ENCODE results near the gene R3HDM1. TPM values are rescaled to one million over a fixed set of nuclear protein-coding genes. Genes with fewer than 3 reads are reported as not detected.
"Not testable (repeated sequence)": the region's sequence is repeated elsewhere in the genome, so short reads cannot be mapped to it uniquely, and the experiment has no call there.

Gene R3HDM1
- total RNA-seq, 2 experiments from 2014 or later = 47.5 to 57.3 TPM

DNA sequence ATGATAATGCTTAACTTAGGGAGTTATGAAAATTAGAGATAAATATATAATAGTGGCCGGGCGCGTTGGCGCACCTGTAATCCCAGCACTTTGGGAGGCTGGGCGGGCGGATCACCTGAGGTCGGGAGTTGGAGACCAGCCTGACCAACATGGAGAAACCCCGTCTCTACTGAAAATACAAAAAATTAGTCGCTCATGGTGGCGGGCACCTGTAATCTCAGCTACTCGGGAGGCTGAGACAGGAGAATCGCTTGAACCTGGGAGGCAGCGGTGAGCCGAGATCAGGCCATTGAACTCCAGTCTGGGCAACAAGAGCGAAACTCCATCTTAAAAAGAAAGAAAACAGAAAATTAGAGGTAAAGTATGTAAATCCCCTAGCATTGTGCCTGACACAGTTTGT is 2.3 kb downstream of the R3HDM1 start:
- DNase-seq; H3K4me3 Mint-ChIP-seq; CTCF ChIA-PET; ATAC-seq; H3K9me3 Mint-ChIP-seq (ENCODE audit: low read depth); H3K27ac Mint-ChIP-seq; H3K27me3 Mint-ChIP-seq; H3K36me3 Mint-ChIP-seq: not testable (repeated sequence)
- H3K4me1 Mint-ChIP-seq = peaks cover 28% of the 10 kb centered on the region

DNA sequence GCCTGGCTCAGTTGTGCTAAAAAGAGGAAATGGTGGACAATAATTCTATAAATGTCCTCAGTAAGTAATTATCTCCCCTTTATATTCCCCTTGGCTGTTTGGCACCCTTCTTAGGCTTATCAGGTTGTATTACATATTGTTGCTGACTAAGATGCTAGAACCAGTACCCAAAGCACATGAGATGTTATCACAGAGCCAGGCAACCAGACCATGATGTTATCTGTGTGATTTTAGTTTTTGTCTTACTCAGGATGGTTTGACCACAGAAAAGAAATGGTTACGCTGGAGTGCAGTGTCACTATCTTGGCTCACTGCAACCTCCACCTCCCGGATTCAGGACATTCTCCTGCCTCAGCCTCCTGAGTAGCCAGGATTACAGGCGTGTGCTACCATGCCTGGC is 15.2 kb downstream of the R3HDM1 start:
- Mint-ChIP-seq H3K4me3 (no peak overlapping the region), H3K27ac (no peak overlapping the region), H3K36me3 (peaks cover 21% of the 10 kb centered on the region), H3K27me3 (no peaks in the 10 kb centered on the region), H3K4me1 (peaks cover 20% of the 10 kb centered on the region), H3K9me3 (ENCODE audit: low read depth) (no peaks in the 10 kb centered on the region)
- DNase-seq = peak; percentile 46
- CTCF ChIA-PET = no interaction called here
- ATAC-seq = peak; percentile 78

DNA sequence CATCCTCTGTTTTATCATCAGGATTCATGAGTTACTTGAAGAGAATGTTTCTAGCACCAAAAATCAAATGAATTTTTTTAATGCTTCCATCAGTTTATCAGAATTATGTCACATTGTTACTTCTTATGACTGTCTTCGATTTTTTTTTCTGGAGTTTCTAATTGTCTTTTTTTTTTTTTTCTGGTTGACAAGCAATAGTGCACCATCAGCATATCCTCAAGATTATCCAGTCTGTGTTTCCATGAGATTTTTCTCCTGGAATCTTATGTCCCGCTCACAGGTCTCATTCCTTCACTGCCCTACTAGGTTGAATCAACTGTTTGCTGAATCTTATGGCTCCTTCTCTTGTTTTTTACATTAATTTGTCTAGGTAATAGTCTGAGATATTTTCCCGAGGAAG is 16.0 kb downstream of the R3HDM1 start:
- ATAC-seq (no peak), DNase-seq (no peak)
- CTCF ChIA-PET = no interaction called here
- Mint-ChIP-seq H3K4me1 (peaks cover 20% of the 10 kb centered on the region), H3K27me3 (no peaks in the 10 kb centered on the region), H3K36me3 (peaks cover 20% of the 10 kb centered on the region), H3K27ac (no peak overlapping the region), H3K4me3 (no peak overlapping the region), H3K9me3 (ENCODE audit: low read depth) (no peaks in the 10 kb centered on the region)

DNA sequence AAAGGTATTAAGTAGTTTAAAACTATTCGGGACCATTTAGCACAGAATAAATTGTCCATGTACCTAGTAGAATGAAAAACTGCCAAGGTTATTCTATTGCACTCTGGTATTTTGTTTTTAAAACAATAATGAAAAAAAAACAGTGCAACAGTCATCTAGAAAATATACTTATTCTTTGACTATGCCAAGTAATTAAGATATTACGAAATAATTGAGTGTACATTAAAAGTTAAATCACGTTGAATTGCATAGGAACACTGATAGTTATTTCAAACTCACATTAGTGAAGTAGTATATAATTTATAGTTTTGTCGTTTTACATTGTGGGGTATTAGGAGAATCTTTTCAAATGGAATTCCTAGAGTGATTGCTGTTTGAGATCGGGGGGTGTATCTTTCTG is 20.1 kb downstream of the R3HDM1 start:
- no peak overlapping the region for H3K27ac Mint-ChIP-seq
- no peaks in the 10 kb centered on the region for H3K27me3 Mint-ChIP-seq
- H3K9me3 Mint-ChIP-seq (ENCODE audit: low read depth) = no peaks in the 10 kb centered on the region
- DNase-seq = no peak
- CTCF ChIA-PET = no interaction called here
- ATAC-seq = no peak
- H3K4me3 Mint-ChIP-seq = no peak overlapping the region
- peaks cover 21% of the 10 kb centered on the region for H3K36me3 Mint-ChIP-seq
- peaks cover 9% of the 10 kb centered on the region for H3K4me1 Mint-ChIP-seq

DNA sequence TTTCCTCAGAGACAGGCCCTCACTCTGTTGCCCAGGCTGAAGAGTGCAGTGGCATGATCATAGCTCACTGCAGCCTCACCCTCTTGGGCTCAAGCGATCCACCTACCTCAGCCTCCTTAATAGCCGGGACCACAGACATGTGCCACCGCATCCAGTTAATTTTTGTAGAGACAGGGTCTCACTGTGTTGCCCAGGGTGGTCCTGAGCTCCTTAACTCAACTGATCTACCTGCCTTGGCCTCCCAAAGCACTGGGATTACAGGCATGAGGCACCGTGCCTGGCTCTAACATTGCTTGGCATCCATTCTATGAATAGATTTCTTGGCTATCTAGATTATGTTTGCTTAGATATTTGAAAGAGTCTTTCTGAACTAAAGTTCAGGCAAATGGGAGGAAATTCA is 21.6 kb downstream of the R3HDM1 start:
- Mint-ChIP-seq H3K4me3 (no peak overlapping the region), H3K36me3 (peaks cover 18% of the 10 kb centered on the region), H3K27ac (no peak overlapping the region), H3K9me3 (ENCODE audit: low read depth) (no peaks in the 10 kb centered on the region), H3K4me1 (no peaks in the 10 kb centered on the region), H3K27me3 (no peaks in the 10 kb centered on the region)
- CTCF ChIA-PET = no interaction called here
- no peak for ATAC-seq
- DNase-seq = no peak

DNA sequence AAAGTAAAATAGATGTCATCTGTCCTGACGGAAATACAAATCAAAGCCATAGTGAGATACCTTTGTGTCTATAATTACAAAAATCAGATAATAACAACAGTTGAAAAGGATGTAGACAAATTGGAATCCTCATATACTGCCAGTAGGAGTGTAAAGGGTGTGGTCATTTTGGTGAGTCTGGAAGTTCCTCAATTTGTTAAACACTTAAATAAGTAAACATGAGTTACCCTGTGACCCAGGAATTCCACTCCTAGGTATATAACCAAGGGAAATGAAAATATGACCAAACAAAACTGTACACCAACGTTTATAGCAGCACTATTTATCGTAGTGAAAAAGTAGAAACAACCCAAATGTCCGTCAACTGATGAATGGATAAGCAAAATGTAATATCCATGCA is 24.0 kb downstream of the R3HDM1 start:
- ATAC-seq (no peak), DNase-seq (no peak)
- CTCF ChIA-PET = interaction anchor here (0.7 kb wide), 1 partner anchor 464 kb away, joined by 3 read pairs; no protein-coding TSS in a partner anchor
- Mint-ChIP-seq H3K4me1 (no peaks in the 10 kb centered on the region), H3K27ac (no peak overlapping the region), H3K4me3 (no peak overlapping the region), H3K9me3 (ENCODE audit: low read depth) (no peaks in the 10 kb centered on the region), H3K36me3 (peaks cover 16% of the 10 kb centered on the region), H3K27me3 (no peaks in the 10 kb centered on the region)

DNA sequence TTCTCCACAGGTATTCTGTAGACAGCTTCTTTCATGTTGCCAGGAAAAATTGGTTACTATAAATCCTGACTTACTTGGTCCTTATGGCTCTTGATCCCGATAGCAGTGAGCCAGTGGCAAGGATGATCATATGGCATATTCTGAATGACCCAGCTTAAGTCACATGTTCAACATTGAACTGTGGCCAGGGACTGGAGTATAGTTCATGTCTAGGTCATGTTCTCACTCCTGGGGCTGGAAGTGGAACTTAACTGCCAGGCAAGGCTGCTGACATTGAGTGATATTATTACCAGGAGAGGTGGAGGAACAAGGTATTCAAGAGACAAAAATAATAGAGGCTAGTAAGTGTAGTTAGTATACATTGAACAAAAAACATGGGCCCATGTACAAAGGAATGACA is 26.2 kb downstream of the R3HDM1 start:
- Mint-ChIP-seq H3K9me3 (ENCODE audit: low read depth) (no peaks in the 10 kb centered on the region), H3K27me3 (no peaks in the 10 kb centered on the region), H3K4me3 (no peak overlapping the region), H3K36me3 (peaks cover 15% of the 10 kb centered on the region), H3K4me1 (no peaks in the 10 kb centered on the region), H3K27ac (no peak overlapping the region)
- DNase-seq (no peak), ATAC-seq (no peak)
- CTCF ChIA-PET = no interaction called here

DNA sequence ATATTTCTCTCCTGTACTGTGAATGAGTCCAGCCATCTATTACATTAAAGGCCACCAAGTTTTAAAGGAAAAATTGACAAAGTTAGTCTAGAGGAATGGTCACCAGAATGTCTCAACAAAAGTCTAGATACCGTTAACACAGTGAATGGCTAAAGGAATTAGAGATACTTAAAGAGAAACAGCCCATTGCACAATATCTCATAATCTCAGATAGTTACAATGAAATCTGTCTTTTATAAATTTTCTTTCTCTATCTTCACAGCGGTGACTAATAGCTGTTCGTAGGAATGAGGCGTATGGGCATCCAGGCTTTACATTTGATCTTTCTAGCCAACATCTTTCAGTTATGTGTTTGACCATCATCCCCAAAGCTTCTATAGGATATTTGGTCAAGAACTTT is 30.6 kb downstream of the R3HDM1 start:
- Mint-ChIP-seq H3K27ac (no peak overlapping the region), H3K4me3 (no peak overlapping the region), H3K4me1 (peaks cover 4% of the 10 kb centered on the region), H3K9me3 (ENCODE audit: low read depth) (peaks cover 2% of the 10 kb centered on the region), H3K27me3 (no peaks in the 10 kb centered on the region), H3K36me3 (peaks cover 16% of the 10 kb centered on the region)
- DNase-seq (no peak), ATAC-seq (no peak)
- CTCF ChIA-PET = interaction anchor here (1.2 kb wide), 1 partner anchor 558 kb away, joined by 3 read pairs; no protein-coding TSS in a partner anchor

DNA sequence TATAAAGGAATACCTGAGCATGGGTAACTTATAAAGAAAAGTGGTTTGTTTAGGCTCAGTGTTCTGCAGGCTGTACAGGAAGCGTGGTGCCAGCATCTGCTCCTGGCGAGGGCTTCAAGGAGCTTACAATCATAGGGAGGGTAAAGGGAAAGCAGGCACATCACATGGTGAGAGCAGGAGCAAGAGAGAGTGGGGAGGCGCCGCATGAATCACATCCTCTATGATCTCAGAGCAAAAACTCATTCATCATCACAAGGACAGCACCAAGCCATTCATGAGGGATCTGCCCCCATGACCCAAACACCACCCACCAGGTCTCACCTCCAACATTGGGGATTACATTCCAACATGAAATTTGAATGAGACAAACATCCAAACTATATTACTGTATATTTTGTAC is 32.5 kb downstream of the R3HDM1 start:
- CTCF ChIA-PET = no interaction called here

DNA sequence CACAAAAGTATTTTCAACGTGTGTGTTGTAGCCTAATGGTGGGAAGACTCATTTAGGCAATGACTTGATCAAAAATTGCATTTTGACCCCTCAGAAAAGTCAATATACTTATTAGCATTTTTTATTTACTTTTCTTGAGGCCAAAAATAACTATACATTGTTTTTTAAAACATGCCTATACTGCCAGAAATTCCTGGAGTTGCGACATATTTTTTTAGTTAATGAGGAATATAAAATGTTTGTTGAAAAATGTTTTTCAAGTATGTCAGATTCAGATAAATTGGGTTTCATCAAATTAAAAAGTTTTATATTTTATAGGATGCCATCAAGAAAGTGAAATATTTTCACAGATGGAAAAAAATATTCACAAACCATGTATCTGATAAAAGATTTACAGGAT is 39.6 kb downstream of the R3HDM1 start:
- no peak overlapping the region for H3K27ac Mint-ChIP-seq

More for the DNA sequence above, 32.5 kb downstream of the R3HDM1 start:
- peaks cover 13% of the 10 kb centered on the region for H3K36me3 Mint-ChIP-seq
- peaks cover 4% of the 10 kb centered on the region for H3K4me1 Mint-ChIP-seq
- H3K27ac Mint-ChIP-seq = no peak overlapping the region
- ATAC-seq (no peak), DNase-seq (no peak)
- H3K4me3 Mint-ChIP-seq = no peak overlapping the region
- no peaks in the 10 kb centered on the region for H3K27me3 Mint-ChIP-seq
- H3K9me3 Mint-ChIP-seq (ENCODE audit: low read depth) = peaks cover 2% of the 10 kb centered on the region

DNA sequence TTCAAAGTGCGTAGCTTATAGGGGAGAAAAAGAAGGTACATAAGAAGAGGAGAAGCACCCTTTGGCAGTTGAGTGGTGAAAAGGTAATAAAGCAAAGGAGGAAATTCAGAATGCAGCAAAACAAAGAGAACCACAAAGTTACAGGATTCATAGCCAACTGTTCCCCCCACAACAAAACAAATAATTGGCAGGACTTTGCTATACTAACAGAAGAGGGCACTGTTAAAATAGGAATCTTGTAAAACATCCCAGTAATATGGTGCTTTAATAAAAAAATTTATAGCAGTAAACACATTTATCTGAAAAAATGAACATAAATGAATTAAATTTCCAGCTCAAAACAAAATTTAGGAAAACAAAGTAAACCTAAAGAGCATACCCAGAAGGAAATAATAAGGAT is 42.3 kb downstream of the R3HDM1 start:
- no peaks in the 10 kb centered on the region for H3K4me1 Mint-ChIP-seq
- DNase-seq (no peak), ATAC-seq (no peak)
- H3K4me3 Mint-ChIP-seq = no peak overlapping the region
- H3K9me3 Mint-ChIP-seq (ENCODE audit: low read depth) = no peaks in the 10 kb centered on the region
- CTCF ChIA-PET = no interaction called here
- H3K27ac Mint-ChIP-seq = no peak overlapping the region
- H3K36me3 Mint-ChIP-seq = peaks cover 14% of the 10 kb centered on the region
- no peaks in the 10 kb centered on the region for H3K27me3 Mint-ChIP-seq

More for the DNA sequence above, 39.6 kb downstream of the R3HDM1 start:
- H3K27me3 Mint-ChIP-seq = no peaks in the 10 kb centered on the region
- DNase-seq (no peak), ATAC-seq (no peak)
- CTCF ChIA-PET = no interaction called here
- no peak overlapping the region for H3K4me3 Mint-ChIP-seq
- no peaks in the 10 kb centered on the region for H3K9me3 Mint-ChIP-seq (ENCODE audit: low read depth)
- H3K36me3 Mint-ChIP-seq = peaks cover 12% of the 10 kb centered on the region
- H3K4me1 Mint-ChIP-seq = no peaks in the 10 kb centered on the region

DNA sequence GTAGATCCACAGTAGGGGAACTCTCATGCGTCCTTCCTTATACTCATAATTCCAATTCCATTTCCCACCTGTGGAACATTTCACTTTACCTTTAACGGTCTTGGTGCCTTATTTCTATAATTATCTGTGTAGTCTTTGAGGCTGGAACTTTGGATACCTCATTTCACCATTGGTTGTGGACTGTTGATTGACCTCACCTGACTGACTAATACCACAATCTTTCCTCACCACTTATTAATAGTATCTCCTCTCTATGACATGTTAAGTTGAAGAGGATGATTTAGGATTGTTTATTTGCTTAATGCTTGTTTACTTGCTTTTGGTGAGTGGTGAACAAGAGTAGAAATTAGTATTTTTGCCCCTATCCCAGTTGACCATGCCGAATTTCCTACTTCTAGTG is 50.0 kb downstream of the R3HDM1 start:
- peaks cover 1% of the 10 kb centered on the region for H3K36me3 Mint-ChIP-seq
- ATAC-seq = no peak

DNA sequence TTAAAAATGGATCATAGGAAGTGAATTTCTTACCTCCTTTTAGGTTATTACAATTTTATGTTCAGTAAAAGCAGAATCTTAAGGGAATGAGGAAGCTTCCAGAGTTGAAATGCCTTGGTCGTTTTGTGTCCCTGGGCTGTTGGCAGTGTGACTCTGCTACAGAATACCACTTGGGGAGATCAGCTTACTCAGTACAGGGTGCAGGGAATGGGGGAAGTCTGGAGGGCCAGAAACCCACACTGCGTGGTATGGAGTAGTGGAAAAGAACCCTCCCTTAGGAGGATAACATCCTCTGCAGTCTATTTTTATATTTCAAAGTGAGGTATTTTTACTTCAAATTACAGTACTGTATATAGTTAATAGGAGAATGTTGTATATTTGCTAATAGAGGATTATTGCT is 51.1 kb downstream of the R3HDM1 start:
- Mint-ChIP-seq H3K4me1 (no peaks in the 10 kb centered on the region), H3K27me3 (no peaks in the 10 kb centered on the region), H3K36me3 (peaks cover 1% of the 10 kb centered on the region), H3K9me3 (ENCODE audit: low read depth) (no peaks in the 10 kb centered on the region), H3K4me3 (no peak overlapping the region), H3K27ac (no peak overlapping the region)
- CTCF ChIA-PET = no interaction called here
- DNase-seq (no peak), ATAC-seq (no peak)

More for the DNA sequence above, 50.0 kb downstream of the R3HDM1 start:
- Mint-ChIP-seq H3K9me3 (ENCODE audit: low read depth) (no peaks in the 10 kb centered on the region), H3K4me1 (no peaks in the 10 kb centered on the region), H3K4me3 (no peak overlapping the region), H3K27ac (no peak overlapping the region), H3K27me3 (no peaks in the 10 kb centered on the region)
- no peak for DNase-seq
- CTCF ChIA-PET = no interaction called here

DNA sequence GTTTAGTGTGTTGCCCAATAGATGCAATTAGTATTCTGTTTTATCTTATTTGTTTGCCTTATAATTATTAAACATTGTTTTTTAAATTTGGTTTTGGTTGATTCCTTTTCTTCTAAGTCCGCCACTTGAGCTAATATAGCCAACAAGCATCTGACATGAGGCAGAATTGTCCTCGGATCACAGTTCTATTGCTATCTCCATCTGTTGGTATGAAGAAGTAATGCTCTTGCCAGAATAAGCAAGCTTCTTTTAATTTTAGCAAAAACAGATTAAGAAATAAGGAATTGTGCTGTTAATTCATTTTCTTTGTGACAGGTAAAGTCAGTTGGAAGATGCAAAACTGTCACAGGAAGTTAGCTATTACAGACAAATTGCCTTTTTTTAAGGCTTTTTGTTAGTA is 54.3 kb downstream of the R3HDM1 start:
- no peak overlapping the region for H3K27ac Mint-ChIP-seq
- peaks cover 8% of the 10 kb centered on the region for H3K36me3 Mint-ChIP-seq
- no peaks in the 10 kb centered on the region for H3K27me3 Mint-ChIP-seq
- CTCF ChIA-PET = interaction anchor here (1.2 kb wide), 1 partner anchor 582 kb away, joined by 3 read pairs; no protein-coding TSS in a partner anchor
- ATAC-seq (no peak), DNase-seq (no peak)
- H3K4me1 Mint-ChIP-seq = no peaks in the 10 kb centered on the region
- H3K9me3 Mint-ChIP-seq (ENCODE audit: low read depth) = no peaks in the 10 kb centered on the region
- no peak overlapping the region for H3K4me3 Mint-ChIP-seq

DNA sequence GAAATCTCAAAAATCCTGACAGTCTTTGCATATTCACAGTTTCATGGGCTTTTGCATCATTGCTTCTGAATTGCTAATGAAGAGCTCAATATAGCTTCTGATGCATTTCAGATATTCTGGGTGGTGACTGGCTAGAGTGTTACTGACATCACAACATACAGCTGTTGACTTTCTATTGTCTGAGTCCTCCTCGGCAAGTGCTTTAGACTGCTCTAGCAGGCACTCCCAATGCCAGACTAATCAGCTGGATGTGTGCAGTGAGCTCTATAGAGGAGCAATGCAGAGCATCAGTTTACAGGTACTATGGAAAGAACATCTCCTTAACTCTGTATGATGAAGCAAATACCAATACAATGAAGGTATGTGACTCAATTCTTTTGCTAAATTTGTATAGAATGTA is 54.9 kb downstream of the R3HDM1 start:
- CTCF ChIA-PET = no interaction called here
- Mint-ChIP-seq H3K36me3 (peaks cover 8% of the 10 kb centered on the region), H3K9me3 (ENCODE audit: low read depth) (no peaks in the 10 kb centered on the region), H3K27me3 (no peaks in the 10 kb centered on the region), H3K4me3 (no peak overlapping the region), H3K4me1 (no peaks in the 10 kb centered on the region), H3K27ac (no peak overlapping the region)
- no peak for DNase-seq
- ATAC-seq = no peak
